HepG2 (cell line): ENCODE results near the gene PTPRF.

Experiments
- BRCA1 ChIP-seq: sonication (generic); formaldehyde crosslinking; IDR thresholded peaks from 2 replicates; pipeline ENCODE4 v1.4.0; 2020; ENCODE audit warnings: missing genetic modification reagents
- CTCF ChIP-seq: sonication (generic); formaldehyde crosslinking; IDR thresholded peaks from 2 replicates; pipeline ENCODE4 v1.5.0; 2020; ENCODE audit warnings: mild to moderate bottlenecking, missing genetic modification reagents, moderate library complexity
- ELF1 ChIP-seq: sonication (generic); formaldehyde crosslinking; IDR thresholded peaks from 2 replicates; pipeline ENCODE4 v1.4.0; 2020; ENCODE audit warnings: missing genetic modification reagents
- EZH2 ChIP-seq: conservative IDR thresholded peaks from 2 replicates; pipeline ENCODE4 v1.6.1; 2012; ENCODE audit warnings: mild to moderate bottlenecking, low read depth, low read length, moderate library complexity
- HDAC6 ChIP-seq: fragments of 200-600 bp; sonication (generic); IDR thresholded peaks from 2 replicates; pipeline ENCODE4 v1.7.0; 2017; ENCODE audit warnings: mild to moderate bottlenecking, antibody characterized with exemption, low read length, low read depth
- KLF15 ChIP-seq: sonication (generic); formaldehyde crosslinking; IDR thresholded peaks from 2 replicates; pipeline ENCODE4 v1.8.1; 2023; ENCODE audit warnings: borderline replicate concordance, mild to moderate bottlenecking, inconsistent platforms, missing genetic modification reagents, mixed read lengths
- STAT6 ChIP-seq: sonication (generic); formaldehyde crosslinking; IDR thresholded peaks from 2 replicates; pipeline ENCODE4 v1.4.0; 2020; ENCODE audit warnings: missing genetic modification reagents, mild to moderate bottlenecking, borderline replicate concordance
- ZMYM3 ChIP-seq: sonication (generic); formaldehyde crosslinking; IDR thresholded peaks from 2 replicates; pipeline ENCODE4 v1.5.1; 2020; ENCODE audit warnings: mild to moderate bottlenecking, missing genetic modification reagents
- ZNF558 ChIP-seq: sonication (generic); formaldehyde crosslinking; IDR thresholded peaks from 2 replicates; pipeline ENCODE4 v1.9.0; 2022; ENCODE audit warnings: mild to moderate bottlenecking, missing genetic modification reagents, borderline replicate concordance
- ZNF792 ChIP-seq: IDR thresholded peaks from 2 replicates; pipeline ENCODE4 v1.6.1; 2016

- TF ChIP-seq ZNF792 (CRISPR knock-in tag), result no peak
- TF ChIP-seq EZH2, result no peak
- no peak for TF ChIP-seq ZMYM3 (CRISPR knock-in tag)
- no peak for TF ChIP-seq ZNF558 (CRISPR knock-in tag)
- TF ChIP-seq CTCF (CRISPR knock-in tag), result no peak
- TF ChIP-seq ELF1, result no peak
- TF ChIP-seq STAT6, result no peak
- no peak for TF ChIP-seq KLF15 (CRISPR knock-in tag)
- TF ChIP-seq BRCA1 (CRISPR knock-in tag), result no peak
- no peak for TF ChIP-seq HDAC6
Observed at GRCh38 chr1:43552059-43552742, 21.5 kb downstream of the PTPRF start.
